Measurements from ENCODE around the gene NPAS2. TPM values are rescaled to one million over a fixed set of nuclear protein-coding genes. Genes with fewer than 3 reads are reported as not detected.
A peak's percentile ranks its signal among the peaks of the same experiment; 100 is the strongest.

NPAS2 gene
- total and polyA plus RNA-seq, 4 donors: 5.9 to 17.1 (median 10.4) TPM

- Histone ChIP-seq H3K36me3 (ENCODE audit: control insufficient read depth in 4 of 4, insufficient read depth in 4 of 4, low read length in 4 of 4) (no peaks in the 10 kb centered on the region), H3K27ac (ENCODE audit: low read depth in 1 of 2, low read length in 1 of 2) (peak overlapping the region in 1 of 2 donors; percentile 62), H3K4me1 (ENCODE audit: control insufficient read depth in 5 of 5, insufficient read depth in 5 of 5, low read length in 5 of 5) (peaks cover 0 to 6% (median 4%) of the 10 kb centered on the region in 5 donors), H3K27me3 (ENCODE audit: control insufficient read depth in 3 of 3, insufficient read depth in 3 of 3, low read length in 2 of 3) (no peaks in the 10 kb centered on the region), H3K4me3 (no peak overlapping the region), H3K9ac (ENCODE audit: insufficient read depth in 1 of 2, low read length in 2 of 2) (no peak overlapping the region), H3K9me3 (ENCODE audit: control insufficient read depth in 4 of 4, insufficient read depth in 3 of 4, low read length in 3 of 4) (no peaks in the 10 kb centered on the region)
- 64 to 80% methylated on average over 10 of the region's 10 CpGs for WGBS, 2 donors
- no peak for DNase-seq
- TF ChIP-seq CTCF (IDR thresholded peaks at IDR 0.05; ENCODE audit: control extremely low read depth, extremely low read depth): no peak
- no peak for ATAC-seq (ENCODE audit: insufficient read depth, low FRiP score)
Measured at GRCh38 chr2:100785626-100786296, 34.2 kb upstream of the NPAS2 start.

- DNase-seq (peak in 1 of 3 donors; percentile 26), ATAC-seq (ENCODE audit: insufficient read depth, low FRiP score) (peak; percentile 71)
- H3K4me1 ChIP-seq (ENCODE audit: control insufficient read depth in 5 of 5, insufficient read depth in 5 of 5, low read length in 5 of 5): peaks cover 0 to 6% (median 4%) of the 10 kb centered on the region in 5 donors
- no peaks in the 10 kb centered on the region for H3K9me3 ChIP-seq (ENCODE audit: control insufficient read depth in 4 of 4, insufficient read depth in 3 of 4, low read length in 3 of 4)
- no peak overlapping the region for H3K4me3 ChIP-seq
- no peak for TF ChIP-seq CTCF (IDR thresholded peaks at IDR 0.05; ENCODE audit: control extremely low read depth, extremely low read depth)
- H3K36me3 ChIP-seq (ENCODE audit: control insufficient read depth in 4 of 4, insufficient read depth in 4 of 4, low read length in 4 of 4): no peaks in the 10 kb centered on the region
- no peak overlapping the region for H3K9ac ChIP-seq (ENCODE audit: insufficient read depth in 1 of 2, low read length in 2 of 2)
- 67 to 84% methylated on average over 7 of the region's 7 CpGs for WGBS, 2 donors
- H3K27me3 ChIP-seq (ENCODE audit: control insufficient read depth in 3 of 3, insufficient read depth in 3 of 3, low read length in 2 of 3): no peaks in the 10 kb centered on the region
- H3K27ac ChIP-seq (ENCODE audit: low read depth in 1 of 2, low read length in 1 of 2): peak overlapping the region; percentile 62 to 74
Measured at GRCh38 chr2:100786297-100786658, 33.7 kb upstream of the NPAS2 start.

- no peak for DNase-seq
- 81 to 96% methylated on average over 2 of the region's 2 CpGs for WGBS, 2 donors
- Histone ChIP-seq H3K9me3 (ENCODE audit: control insufficient read depth in 4 of 4, insufficient read depth in 3 of 4, low read length in 3 of 4) (no peaks in the 10 kb centered on the region), H3K9ac (ENCODE audit: insufficient read depth in 1 of 2, low read length in 2 of 2) (no peak overlapping the region), H3K4me1 (ENCODE audit: control insufficient read depth in 5 of 5, insufficient read depth in 5 of 5, low read length in 5 of 5) (peaks cover 0 to 6% (median 4%) of the 10 kb centered on the region in 5 donors), H3K36me3 (ENCODE audit: control insufficient read depth in 4 of 4, insufficient read depth in 4 of 4, low read length in 4 of 4) (no peaks in the 10 kb centered on the region), H3K4me3 (no peak overlapping the region), H3K27me3 (ENCODE audit: control insufficient read depth in 3 of 3, insufficient read depth in 3 of 3, low read length in 2 of 3) (no peaks in the 10 kb centered on the region), H3K27ac (ENCODE audit: low read depth in 1 of 2, low read length in 1 of 2) (peak overlapping the region; percentile 56 to 74)
- TF ChIP-seq CTCF (IDR thresholded peaks at IDR 0.05; ENCODE audit: control extremely low read depth, extremely low read depth): no peak
- ATAC-seq (ENCODE audit: insufficient read depth, low FRiP score): no peak
Measured at GRCh38 chr2:100786985-100787384, 33.0 kb upstream of the NPAS2 start.

- H3K9ac ChIP-seq (ENCODE audit: insufficient read depth in 1 of 2, low read length in 2 of 2): no peak overlapping the region
- peaks cover 0 to 6% (median 0%) of the 10 kb centered on the region in 5 donors for H3K4me1 ChIP-seq (ENCODE audit: control insufficient read depth in 5 of 5, insufficient read depth in 5 of 5, low read length in 5 of 5)
- no peaks in the 10 kb centered on the region for H3K36me3 ChIP-seq (ENCODE audit: control insufficient read depth in 4 of 4, insufficient read depth in 4 of 4, low read length in 4 of 4)
- ATAC-seq (ENCODE audit: insufficient read depth, low FRiP score) (no peak), DNase-seq (no peak)
- 80 to 89% methylated on average over 3 of the region's 3 CpGs for WGBS, 2 donors
- no peak for TF ChIP-seq CTCF (IDR thresholded peaks at IDR 0.05; ENCODE audit: control extremely low read depth, extremely low read depth)
- no peak overlapping the region for H3K4me3 ChIP-seq
- H3K27ac ChIP-seq (ENCODE audit: low read depth in 1 of 2, low read length in 1 of 2): no peak overlapping the region
- no peaks in the 10 kb centered on the region for H3K27me3 ChIP-seq (ENCODE audit: control insufficient read depth in 3 of 3, insufficient read depth in 3 of 3, low read length in 2 of 3)
- no peaks in the 10 kb centered on the region for H3K9me3 ChIP-seq (ENCODE audit: control insufficient read depth in 4 of 4, insufficient read depth in 3 of 4, low read length in 3 of 4)
Measured at GRCh38 chr2:100789361-100789760, 30.6 kb upstream of the NPAS2 start.
